GM06990 (cell line): ENCODE results near the gene RTP5.
A peak's percentile ranks its signal among the peaks of the same experiment; 100 is the strongest.

Source experiments
- DNase-seq: peaks from one replicate; pipeline ENCODE4 v3.0.0-alpha.2; 2011; ENCODE audit not compliant: insufficient read length; ENCODE audit errors: extremely low read depth
- H3K27me3 ChIP-seq: replicated peaks from 2 replicates; pipeline ENCODE4 v1.6.0; 2011; ENCODE audit warnings: low read length; ENCODE audit not compliant: control insufficient read depth, insufficient read depth
- H3K36me3 ChIP-seq: 2 replicates; pipeline ENCODE4 v1.5.1; 2011; ENCODE audit warnings: low read length; ENCODE audit not compliant: control insufficient read depth, insufficient read depth
- H3K4me3 ChIP-seq: replicated peaks from 2 replicates; pipeline ENCODE4 v1.5.1; 2011; ENCODE audit warnings: low read depth, mild to moderate bottlenecking, control low read depth, low read length
- TF ChIP-seq, protein P1 (sequence below): IDR thresholded peaks from 2 replicates; pipeline ENCODE4 v1.5.1; 2011; ENCODE audit warnings: low read length, control low read depth, mild to moderate bottlenecking, inconsistent platforms; ENCODE audit not compliant: insufficient read depth, poor library complexity, severe bottlenecking

RTP5 gene

GRCh38 chr2:241844066-241844728 lies 25.3 kb upstream of the RTP5 start:
- Histone ChIP-seq H3K4me3 (peak overlapping the region; percentile 49), H3K27me3 (no peaks in the 10 kb centered on the region), H3K36me3 (no peaks in the 10 kb centered on the region)
- TF ChIP-seq, protein P1, sequence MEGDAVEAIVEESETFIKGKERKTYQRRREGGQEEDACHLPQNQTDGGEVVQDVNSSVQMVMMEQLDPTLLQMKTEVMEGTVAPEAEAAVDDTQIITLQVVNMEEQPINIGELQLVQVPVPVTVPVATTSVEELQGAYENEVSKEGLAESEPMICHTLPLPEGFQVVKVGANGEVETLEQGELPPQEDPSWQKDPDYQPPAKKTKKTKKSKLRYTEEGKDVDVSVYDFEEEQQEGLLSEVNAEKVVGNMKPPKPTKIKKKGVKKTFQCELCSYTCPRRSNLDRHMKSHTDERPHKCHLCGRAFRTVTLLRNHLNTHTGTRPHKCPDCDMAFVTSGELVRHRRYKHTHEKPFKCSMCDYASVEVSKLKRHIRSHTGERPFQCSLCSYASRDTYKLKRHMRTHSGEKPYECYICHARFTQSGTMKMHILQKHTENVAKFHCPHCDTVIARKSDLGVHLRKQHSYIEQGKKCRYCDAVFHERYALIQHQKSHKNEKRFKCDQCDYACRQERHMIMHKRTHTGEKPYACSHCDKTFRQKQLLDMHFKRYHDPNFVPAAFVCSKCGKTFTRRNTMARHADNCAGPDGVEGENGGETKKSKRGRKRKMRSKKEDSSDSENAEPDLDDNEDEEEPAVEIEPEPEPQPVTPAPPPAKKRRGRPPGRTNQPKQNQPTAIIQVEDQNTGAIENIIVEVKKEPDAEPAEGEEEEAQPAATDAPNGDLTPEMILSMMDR = no peak
- peak; percentile 88 for DNase-seq

DNA sequence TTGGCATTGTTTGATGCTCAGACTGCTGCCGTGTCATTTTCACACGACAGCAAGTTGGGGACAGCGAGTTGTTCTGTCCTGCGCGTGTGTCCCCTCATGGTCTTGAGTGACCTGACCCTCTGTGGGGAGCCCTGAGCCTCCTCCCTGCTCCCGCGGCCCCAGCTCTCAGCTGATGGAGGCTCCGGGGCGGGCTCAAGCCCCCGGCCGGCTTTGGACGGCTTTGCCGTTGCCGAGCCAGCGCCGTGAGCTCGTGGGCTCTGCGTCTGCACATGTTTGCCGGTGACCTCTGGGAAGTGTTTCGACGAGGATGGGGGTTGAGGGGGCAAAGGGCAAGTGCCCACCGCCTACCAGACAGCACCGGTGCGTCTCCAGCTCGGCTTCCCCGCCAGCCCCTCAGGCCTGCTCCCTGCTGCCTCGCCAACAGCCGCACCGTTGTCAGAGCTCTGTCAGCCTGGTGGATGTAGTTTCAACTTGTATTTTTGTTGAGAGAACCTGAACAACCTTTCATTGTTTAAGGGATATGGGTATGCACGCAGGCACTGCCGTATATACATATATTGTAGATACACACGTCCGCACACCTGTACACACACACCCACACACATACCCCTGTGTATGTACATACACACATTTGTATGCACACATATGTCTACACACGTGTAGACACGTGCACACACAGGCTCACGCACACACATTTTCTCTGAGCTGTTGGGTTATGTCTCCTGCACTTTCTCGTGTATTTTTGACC lies 24.5 kb upstream of the RTP5 start:
- TF ChIP-seq, protein P1 = no peak
- DNase-seq = peak; percentile 16
- no peak overlapping the region for H3K4me3 ChIP-seq
- H3K27me3 ChIP-seq = no peaks in the 10 kb centered on the region
- no peaks in the 10 kb centered on the region for H3K36me3 ChIP-seq

- TF ChIP-seq, protein P1 = no peak
- no peaks in the 10 kb centered on the region for H3K27me3 ChIP-seq
- no peaks in the 10 kb centered on the region for H3K36me3 ChIP-seq
- DNase-seq = no peak
- H3K4me3 ChIP-seq = no peak overlapping the region
These were observed 23.1 kb upstream of the RTP5 start for GRCh38 chr2:241846406-241846805.

- Histone ChIP-seq H3K4me3 (no peak overlapping the region), H3K27me3 (no peaks in the 10 kb centered on the region), H3K36me3 (no peaks in the 10 kb centered on the region)
- no peak for DNase-seq
- TF ChIP-seq, protein P1 = no peak
These were observed 20.5 kb upstream of the RTP5 start for GRCh38 chr2:241848761-241849615.

DNA sequence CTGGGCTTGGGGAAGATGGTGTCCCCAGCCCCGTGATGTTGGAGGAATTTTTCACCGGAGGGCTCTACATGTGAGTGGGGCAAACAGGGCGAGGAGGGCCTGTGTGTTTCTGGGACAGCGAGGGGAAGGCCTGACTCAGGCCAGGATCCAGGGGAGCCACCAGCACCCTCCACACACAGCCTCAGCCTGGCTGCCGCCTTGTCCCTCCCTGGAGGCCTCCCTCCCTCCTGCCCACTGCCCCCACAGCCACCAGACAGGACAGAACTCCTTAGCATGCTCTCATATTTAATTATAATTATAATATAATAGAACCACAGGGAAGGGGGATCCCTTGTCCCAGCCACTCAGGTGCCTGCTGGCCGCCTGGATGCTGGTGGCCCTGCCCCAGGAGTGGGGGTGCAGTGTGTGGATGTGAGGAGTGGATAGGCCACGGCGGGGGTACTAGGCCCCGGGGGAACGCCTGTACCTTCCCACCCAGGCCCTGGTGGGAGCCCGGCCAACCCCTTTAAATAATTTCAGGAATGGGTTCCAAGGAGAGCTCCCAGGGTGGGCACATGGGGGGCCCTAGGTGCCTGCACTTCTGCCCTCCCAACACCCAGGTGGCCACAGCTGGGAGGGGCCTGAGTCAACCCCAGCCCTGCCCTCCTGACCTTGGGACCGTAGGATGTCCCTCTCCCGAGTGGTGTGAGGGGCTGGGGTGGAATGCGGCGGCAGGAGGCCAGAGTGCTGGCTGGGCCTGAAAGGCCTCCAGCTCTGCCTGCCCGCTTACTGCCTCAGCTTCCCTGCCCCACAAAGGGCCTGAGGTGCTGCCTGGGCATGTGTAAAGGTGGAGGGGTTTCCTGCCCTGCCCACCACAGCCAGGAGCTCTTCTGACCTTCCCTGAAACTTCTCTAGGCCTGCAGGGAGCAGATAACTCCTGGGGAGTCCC lies 19.6 kb upstream of the RTP5 start:
- DNase-seq = no peak
- TF ChIP-seq, protein P1 = no peak
- Histone ChIP-seq H3K27me3 (no peaks in the 10 kb centered on the region), H3K36me3 (no peaks in the 10 kb centered on the region), H3K4me3 (no peak overlapping the region)
